Cerebellar cortex (tissue), 1 donor: ENCODE measurements around the gene PALLD.

Source experiments
- DNase-seq: peaks from one replicate; pipeline ENCODE4 v3.0.0-alpha.2; 2015; ENCODE audit warnings: low spot score

The PALLD gene

GRCh38 chr4:168831919-168832762, 335.3 kb downstream of the PALLD start:
- DNase-seq: peak; percentile 64

- peak; percentile 68 for DNase-seq
These were observed 336.1 kb downstream of the PALLD start for GRCh38 chr4:168832763-168833575.

GRCh38 chr4:168833881-168834280, 337.0 kb downstream of the PALLD start:
- peak; percentile 15 for DNase-seq

- peak; percentile 65 for DNase-seq
These were observed 339.1 kb downstream of the PALLD start for GRCh38 chr4:168835880-168836454.

GRCh38 chr4:168836490-168836889, 339.6 kb downstream of the PALLD start:
- no peak for DNase-seq

- DNase-seq: no peak
These were observed 341.1 kb downstream of the PALLD start for GRCh38 chr4:168837922-168838321.

GRCh38 chr4:168839758-168840391, 343.0 kb downstream of the PALLD start:
- DNase-seq: no peak

GRCh38 chr4:168840392-168840763, 343.5 kb downstream of the PALLD start:
- DNase-seq: no peak

- peak; percentile 62 for DNase-seq
These were observed 344.3 kb downstream of the PALLD start for GRCh38 chr4:168841000-168841671.

- DNase-seq: no peak
These were observed 344.8 kb downstream of the PALLD start for GRCh38 chr4:168841672-168842019.

- no peak for DNase-seq
These were observed 345.3 kb downstream of the PALLD start for GRCh38 chr4:168842186-168842585.

- no peak for DNase-seq
These were observed 346.8 kb downstream of the PALLD start for GRCh38 chr4:168843635-168844034.

- no peak for DNase-seq
These were observed 347.6 kb downstream of the PALLD start for GRCh38 chr4:168844353-168845049.

- DNase-seq: no peak
These were observed 349.0 kb downstream of the PALLD start for GRCh38 chr4:168845897-168846296.

- DNase-seq: no peak
These were observed 349.6 kb downstream of the PALLD start for GRCh38 chr4:168846414-168846813.

GRCh38 chr4:168847771-168848502, 351.1 kb downstream of the PALLD start:
- DNase-seq: no peak

GRCh38 chr4:168849030-168849675, 352.3 kb downstream of the PALLD start:
- no peak for DNase-seq

- no peak for DNase-seq
These were observed 353.1 kb downstream of the PALLD start for GRCh38 chr4:168849997-168850396.

GRCh38 chr4:168852387-168852786, 355.5 kb downstream of the PALLD start:
- DNase-seq: no peak
